ENCODE data around the gene PHF21B.

PHF21B gene

DNA sequence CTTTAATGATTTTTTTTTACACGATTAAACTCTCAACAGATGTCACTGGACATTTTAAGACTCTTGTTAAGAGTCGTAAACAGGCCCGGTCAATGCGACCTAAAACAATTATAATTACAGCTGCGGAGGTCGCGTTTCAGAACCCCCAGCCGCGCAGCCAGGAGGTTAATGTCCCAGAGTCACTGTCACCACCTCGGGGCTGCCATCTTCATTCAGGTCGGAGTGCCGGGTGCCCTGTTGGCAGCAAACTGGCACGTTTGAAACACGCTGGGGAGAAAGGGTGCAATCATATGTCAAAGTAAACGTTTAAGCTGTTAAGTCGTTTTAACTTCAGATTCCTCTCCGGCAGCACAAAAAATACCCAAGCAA is 711 bp upstream of the PHF21B start:
- no peak for DNase-seq

DNA sequence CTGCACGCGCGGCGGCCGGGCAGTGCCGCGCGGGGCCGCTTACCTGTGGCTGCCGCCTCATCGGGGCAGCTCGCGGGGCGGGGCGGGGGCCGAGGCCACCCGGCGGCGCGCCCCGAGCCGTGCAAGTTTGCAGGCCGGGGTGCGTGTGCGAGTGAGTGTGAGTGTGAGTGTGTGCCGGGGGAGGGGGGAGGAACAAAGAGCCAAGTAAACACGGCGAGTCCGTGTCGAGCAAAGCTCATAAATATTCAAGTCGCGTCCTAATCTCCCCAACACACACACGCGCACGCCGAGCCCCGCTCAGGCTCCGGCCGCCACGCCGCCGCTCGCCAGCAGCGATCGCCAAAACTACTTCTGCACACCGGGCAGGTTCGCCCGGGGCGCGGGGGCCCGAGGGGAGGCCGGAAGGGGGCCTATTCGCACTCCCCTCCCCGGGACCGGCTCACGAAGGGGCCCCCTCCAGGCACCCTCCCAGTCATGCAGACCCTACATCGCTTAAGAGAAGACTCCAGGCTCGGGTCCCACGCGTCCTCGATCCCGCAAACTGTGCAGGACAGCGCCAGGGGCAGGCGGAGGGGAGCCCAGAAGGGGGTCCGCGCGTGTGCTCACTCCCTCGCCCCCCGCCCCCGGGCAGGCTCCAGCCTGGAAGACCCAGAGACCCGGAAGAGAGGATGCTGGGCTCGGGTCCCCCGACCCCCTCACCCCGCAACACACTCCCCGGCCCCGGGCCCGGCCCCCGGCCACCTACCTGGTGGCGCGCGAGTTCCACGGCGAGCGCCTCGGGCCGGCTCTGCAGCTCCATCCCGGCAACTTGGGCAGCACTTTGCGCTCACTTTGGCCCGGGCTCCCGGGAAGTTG is 827 bp downstream of the PHF21B start:
- DNase-seq = no peak

DNA sequence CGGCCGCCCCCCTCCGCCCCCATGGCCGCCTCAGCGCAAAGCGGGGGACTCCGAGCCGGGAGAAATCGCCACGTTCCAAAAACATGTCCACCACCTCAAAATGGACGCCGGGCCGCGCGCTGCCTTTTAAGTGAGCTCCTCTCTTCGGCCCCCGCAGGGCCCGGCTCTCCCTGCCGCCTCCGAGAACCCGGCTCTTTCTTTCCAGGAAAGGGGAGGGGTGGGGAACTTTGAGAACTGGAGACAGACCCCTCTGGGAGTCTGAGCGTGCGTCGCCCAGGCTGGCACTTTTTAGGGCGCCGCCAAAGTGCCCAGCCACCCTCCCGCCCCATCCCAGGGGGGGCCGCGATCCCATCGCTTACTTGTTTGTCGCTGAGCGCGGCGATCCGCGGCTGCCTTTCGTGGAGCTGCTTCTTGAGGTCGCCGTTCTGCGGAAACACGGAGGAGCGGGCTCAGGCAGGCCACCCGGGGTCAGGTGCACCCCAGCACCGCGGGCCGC is 1.6 kb downstream of the PHF21B start:
- peak; percentile 36 for DNase-seq

DNA sequence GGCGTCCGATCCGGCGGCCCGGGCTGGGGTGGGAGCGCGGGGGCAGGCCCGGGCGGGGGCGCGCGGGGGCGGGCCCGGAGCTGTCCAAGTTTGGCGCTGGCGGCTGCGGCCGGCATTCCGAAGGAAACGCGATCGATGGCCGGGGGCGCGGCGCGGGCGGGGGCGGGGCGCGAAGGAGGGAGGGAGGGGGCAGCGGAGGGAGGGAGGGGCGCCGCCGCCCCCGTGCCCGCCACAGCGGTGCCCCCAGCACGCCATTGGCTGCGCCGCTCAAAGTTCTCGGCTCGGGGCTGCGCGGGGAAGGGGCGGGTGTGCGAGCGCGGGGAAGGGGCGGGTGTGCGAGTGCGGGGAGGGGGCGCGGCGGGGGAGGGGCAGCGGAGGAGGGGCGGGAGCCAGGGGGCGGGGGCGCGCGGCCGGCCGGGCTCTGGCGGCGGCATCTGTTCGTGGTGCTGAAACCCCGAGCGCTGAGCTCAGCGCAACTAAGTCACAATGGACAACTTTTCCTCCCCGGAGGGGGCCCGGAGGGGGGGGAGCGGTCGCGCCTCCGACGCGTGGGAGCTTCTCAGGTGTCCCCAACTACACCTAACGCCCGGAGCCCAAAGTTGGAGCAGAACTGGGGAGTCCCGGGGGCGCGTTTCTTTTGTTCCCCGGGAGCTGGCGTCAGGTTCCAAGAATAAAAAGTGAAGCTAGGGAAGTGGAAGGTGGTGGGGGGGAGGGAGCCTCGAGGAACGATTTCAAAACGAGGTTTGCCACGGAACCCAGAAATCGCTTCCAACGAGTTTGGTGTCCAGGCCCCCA is 2.2 kb downstream of the PHF21B start:
- DNase-seq = peak; percentile 81

DNA sequence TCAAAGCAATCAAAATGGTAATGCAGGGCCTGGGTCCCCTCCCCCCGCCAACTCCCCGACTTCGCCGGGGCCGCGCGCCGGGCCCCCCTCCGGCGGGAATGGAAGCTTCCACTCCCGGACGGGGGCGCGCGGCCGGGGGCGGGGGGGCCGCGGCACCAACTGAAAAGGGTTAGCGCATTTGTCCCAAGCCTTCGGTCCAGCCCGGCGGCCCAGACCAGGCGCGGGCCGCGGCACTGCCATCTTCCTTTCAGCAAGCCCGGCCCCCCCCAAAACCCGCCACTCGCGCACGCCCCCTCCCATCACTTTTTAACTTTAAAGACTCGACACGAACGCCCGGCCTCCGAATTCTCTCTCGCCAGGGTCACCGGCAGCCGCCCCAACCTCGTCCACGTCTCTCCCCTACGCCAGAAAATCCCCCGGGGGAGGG is 2.8 kb downstream of the PHF21B start:
- DNase-seq = no peak

DNA sequence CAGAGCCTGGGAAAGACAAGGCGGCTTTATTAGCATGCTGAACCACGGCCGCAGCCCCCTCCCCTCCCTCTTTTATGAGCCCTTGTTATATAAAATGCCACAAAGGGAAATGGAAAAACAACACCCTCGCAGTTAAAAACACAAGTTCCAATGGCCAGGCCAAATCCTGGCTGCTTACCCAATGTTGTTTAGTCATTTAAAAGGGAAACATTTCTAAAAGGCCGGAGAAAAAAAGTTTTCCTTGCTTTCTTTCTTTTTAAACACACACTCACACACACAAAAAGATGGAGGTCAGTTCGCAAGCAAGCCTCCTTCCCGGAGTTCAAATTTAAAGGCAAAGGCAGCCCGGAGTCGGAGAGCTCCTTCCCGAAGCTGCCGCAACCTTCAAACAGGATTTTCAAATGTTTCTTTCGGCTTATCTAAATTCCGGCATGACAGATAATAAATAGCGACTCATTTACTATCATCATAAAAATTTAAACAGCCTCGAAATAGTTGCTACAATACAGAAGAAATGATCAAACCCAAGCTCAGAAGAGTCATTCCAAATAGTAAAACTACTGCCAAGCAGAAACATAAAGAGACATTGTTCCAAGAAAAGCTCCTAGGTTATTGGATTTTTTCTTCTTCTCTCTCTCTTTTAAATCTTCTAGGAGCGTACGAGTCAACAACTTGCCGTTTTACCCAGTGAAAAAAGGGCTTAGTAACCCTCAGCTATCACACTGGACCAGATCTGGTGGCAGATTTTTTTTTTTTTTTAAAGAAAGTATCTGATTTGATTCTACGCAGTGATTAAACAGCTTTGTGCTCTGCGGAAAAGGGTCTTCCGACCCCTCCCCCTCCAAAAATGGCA is 3.5 kb downstream of the PHF21B start:
- no peak for DNase-seq

DNA sequence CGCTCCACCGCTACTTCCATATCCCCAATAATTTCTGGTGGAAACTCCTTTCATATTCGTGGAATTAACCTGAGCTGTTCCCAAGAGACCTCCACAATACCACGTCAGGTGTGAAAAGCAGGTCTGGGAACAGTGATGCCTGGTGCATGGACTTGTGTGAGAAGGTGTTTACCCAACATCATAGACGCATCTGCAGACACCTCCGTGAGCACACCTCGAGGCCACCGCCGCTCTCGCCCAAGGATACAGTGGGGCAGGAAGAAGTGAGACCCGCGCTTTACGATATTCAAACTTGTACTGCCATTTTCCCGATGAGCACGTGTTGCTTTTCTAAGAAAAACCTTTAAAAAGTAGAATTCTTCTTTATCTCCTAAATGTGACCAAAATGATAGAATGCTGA is 8.2 kb downstream of the PHF21B start:
- no peak for DNase-seq

DNA sequence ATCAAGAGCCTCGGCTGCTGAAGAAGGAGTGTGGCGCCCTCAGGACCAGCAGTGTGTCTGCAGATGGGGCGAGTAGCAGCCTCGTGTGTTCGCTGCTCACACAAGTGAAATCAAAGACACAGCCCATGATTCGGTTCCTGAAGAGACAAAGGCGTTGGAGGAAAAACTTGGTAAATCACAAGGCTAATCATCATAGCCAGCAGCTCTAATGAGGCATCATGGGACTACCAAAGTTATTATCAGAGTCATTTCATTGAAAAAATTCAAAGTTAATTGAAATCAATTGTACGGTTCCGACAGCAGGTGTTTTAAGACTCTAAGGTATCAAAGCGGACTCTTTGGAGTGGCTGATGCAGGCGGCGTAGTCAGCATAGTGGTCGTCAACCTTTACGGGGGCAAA is 9.5 kb downstream of the PHF21B start:
- no peak for DNase-seq

DNA sequence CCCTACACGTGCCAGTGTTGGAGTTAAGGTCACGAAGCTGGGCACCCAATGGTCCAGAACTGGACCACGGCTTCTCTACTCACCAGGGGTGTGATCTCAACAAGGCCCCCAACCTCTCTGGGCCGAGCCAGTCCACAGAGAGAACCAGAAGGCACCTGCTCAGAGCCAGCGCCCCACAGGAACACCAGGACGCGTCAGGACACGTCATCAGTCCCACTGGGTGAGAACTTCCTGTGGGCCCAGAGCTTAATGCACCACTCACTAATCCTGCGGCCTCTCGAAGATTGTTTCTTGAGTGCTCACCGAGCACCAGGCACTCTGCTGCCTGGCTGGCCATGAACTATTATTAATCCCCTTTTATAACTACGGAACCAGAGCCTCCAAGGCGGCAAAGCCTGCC is 10.1 kb downstream of the PHF21B start:
- no peak for DNase-seq

DNA sequence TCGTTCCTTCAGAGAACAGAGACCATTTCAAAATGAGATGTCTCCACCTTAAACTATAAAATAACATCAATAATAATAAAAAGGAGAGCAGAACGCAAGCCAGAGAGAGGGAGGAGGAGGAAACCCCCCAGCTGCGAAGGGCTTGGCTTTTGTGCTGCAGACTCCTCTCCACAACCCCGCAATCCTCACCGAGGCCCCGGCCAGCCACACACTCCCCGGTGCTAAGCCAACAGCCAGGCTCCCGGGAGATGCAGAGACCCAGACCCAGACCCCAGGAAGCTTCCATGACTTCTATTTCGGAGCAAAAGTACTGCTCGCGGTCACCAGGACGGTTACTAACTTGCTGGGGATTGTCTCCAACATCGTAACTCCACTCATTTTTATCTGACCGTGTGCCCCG is 10.6 kb downstream of the PHF21B start:
- no peak for DNase-seq

DNA sequence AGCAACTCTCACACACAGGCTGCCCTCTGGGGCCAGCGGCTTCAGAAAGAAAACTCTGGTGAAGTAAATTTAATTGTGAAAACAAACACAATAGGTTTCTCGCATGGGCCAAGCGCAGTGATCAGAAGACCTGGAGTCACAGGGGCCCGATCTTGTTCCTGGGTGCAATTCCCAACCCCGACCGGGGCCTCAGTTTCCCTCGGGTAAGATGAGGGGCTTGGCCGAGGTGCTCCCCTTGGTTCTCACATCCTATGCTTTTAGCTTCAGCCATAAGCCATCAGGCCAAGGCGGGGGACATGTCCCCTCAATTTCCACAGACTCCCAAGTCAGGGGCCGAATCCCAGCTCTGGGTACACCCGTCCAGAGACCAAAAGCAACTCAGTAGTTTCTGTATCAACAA is 11.5 kb downstream of the PHF21B start:
- DNase-seq = no peak

DNA sequence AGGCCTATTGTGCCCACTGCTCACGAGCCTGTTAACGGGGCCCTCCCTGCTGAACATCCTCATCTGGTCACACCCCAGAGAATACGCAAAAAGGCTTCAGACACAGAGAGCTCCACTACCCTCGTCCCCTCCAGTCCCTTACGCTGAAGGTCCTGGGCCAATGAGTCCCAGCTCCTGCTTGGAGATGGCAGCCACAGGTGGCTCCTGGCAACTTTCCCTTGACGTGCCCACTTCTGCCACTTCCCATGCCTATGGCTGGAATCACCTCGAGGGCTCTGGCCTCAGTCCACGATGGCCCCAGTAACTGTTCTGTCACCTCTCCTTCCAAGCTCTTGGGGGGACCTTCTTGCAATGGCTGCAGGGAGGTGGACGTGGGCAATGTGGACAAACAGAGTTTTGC is 12.7 kb downstream of the PHF21B start:
- DNase-seq = no peak

DNA sequence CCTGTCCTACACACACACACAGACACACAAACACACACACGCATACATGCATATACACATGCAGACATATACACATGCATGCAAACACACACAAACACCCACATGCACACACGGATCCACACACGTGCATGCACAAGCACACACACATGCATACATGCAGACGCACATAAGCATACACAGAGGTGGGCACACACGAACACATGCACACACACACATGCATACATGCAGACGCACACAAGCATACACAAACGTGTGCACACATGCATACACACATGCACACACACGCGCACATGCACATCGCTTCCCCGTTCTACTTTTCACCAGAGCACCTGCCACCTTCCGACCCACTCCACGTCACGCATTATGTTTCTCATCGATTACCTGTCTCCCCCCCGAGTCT is 13.2 kb downstream of the PHF21B start:
- DNase-seq = no peak

DNA sequence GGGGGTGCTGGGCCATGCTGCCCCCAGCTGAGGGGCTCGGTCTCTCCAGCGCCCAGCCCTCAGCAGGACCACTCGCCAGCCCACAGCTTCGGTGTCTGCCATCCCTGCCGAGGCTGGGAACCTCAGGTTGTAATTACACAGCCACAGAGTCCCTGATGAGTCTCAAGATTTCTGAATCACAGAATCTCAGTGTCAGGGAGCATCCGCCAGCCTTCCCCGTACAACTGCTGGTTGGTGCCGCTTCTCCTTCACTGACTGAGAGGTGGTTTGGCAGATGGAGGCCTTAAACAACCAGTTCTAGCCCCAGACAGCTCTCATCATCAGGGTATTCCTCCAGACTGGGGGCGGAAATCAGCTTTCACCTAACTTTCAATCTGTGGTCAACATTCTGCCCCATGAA is 13.7 kb downstream of the PHF21B start:
- DNase-seq = no peak

DNA sequence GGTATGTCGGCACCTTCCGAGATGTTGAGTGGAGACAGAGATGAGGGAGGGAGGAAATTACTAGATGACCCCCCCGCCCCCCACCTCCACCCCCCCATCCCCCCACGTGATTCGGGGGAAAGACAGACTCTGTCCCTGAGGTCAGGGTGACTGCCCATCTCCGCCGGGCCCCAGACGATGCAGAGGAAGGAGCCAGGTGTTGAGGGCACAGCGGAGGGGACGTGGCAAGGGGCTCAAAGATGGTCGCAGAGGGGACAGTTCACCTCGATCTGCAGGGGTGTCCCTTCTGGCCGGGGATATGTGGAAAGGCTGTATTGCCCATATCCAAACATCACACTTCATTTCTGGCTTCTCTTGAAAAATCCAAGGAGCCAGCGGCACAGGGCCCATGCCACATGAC is 14.1 kb downstream of the PHF21B start:
- no peak for DNase-seq

DNA sequence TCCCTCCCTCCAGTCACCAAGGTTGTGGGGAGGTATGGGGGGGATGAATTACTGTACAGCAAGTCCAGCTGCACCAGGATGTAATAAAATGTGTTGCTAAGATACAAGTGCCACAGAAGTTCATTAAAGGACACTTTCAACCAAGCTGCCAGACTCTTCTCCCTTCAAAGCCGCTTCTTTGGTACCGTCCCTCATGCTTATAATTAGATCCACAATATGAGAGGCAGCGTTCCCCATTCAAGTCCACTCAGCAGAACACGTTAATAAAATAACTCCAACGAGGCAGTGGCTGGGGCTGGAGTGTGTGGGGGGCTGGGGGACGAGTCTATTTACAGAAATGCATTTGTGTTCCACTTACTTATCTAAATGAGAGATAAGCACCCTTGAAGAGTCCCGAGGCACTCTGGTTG is 14.7 kb downstream of the PHF21B start:
- no peak for DNase-seq

DNA sequence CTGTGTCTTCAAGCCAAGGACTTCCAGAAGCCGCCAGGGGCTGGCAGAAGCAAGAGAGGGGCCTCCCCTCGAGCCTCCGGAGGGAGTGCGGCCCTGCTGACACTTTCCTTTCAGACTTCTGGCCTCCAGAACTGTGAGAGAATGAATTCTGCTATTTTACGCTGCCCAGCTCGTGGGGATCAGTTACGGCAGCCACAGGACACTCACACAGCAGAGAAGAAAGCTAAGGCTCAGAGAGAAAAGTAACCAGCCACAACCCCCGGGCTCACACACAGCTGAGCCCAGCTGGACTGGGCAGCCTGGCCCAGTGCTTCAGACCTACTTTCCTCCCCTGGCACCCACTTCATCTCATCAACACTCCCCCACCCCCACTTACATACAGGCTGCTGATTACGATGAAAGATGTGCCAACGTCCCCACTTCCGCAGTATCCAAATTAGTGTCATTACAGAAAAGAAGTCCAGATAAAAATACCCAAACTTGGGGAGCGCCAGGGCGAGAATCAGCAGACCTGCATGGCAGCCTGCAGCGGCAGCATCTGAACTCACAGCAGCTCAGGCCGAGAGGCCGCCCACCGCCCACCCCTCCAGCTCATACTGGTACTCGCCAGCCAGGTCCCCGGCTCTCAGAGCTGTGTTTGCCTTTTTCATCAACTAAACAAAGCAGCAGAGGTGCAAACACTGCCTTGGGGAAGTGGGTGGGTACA is 15.3 kb downstream of the PHF21B start:
- DNase-seq = no peak

DNA sequence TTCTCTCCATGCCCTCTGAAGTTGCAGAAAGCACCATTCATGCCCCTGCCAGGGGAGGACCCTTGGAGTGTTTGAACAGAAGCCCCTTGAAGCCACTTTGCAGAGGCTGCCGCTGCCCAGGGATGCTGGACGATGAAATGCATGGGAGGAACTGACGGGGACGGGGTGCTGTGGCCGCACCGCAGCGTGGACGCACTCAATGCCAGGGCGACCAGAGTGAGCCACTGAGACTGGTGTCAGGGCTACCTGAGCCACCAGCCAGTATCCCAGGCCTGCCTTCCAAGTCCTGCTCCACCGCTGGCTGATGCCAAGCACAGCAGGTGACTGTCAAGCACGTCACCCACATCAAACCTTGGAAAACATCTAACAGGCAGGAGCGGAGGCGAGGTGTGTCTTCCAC is 17.6 kb downstream of the PHF21B start:
- DNase-seq = no peak

DNA sequence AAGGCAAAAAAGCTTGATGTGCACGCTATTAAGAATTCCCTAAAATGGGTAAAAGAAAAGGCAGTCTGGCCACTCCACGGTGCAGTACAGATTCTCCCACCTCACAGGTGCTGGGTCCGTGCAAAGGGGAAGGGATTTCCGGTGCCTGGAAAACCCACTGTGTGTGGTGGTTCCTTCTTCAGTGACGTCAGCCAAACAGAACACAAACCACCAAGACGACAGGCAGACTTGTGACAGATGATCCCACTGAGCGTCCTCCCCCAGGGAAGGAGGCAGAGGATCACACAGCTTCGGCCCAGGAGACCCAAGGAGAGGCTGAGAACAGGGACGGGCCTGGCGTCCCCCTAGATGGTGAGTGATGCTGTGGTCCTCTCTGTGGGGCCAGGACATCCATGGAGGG is 18.6 kb downstream of the PHF21B start:
- no peak for DNase-seq

DNA sequence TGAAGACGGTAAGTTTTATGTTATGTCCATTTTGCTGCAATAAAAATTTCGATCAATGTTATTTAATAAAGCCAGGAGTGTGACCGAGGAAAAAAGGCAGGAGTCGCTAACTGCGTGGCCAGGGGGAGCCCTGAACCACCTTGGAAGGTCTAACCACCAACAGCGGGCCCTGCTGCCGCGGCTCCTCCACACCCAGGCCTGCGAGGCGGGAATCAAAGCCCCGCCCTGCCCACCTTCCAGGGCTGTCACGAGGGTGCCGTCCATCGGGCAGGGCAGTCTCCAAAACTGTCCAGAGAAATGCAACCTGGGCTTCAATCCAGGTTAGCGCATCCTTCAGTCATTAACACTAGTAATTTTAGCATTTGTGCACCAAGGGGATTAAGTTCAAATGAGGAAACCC is 19.0 kb downstream of the PHF21B start:
- DNase-seq = no peak

DNA sequence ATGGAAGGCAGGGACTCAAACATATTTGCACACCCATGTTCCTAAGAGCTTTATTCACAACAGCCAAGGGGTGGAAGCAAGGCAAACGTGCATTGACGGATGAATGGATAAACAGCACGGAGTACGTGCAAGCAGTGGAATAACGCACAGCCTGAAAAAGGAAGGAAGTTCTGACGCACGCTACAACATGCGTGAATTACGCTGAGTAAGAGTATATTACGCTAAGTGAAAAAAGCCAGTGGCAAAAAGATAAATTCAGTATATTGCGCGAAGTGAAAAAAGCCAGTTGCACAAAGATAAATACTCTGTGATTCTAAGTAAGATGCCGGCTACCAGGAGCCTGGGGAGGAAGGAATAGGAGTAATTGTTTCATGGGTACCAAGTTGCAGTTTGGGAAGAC is 19.5 kb downstream of the PHF21B start:
- DNase-seq = no peak

DNA sequence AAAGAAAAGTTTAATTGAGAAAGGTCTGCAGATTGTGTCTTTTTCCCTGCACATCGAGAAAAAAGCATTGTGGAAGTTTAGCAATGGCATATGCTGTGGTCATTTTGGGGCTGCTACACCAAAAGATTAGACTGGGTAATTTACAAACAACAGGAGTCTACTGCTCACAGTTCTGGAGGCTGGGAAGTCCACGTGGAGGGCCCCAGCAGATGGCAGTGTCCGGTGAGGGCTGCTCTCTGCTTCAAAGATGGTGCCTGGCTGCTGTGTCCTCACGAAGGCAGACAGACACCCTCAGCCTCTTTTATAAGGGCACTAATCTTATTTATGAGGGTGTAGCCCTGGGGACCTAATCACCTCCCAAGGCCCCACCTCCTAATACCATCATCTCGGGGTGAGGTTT is 21.1 kb downstream of the PHF21B start:
- DNase-seq = no peak

DNA sequence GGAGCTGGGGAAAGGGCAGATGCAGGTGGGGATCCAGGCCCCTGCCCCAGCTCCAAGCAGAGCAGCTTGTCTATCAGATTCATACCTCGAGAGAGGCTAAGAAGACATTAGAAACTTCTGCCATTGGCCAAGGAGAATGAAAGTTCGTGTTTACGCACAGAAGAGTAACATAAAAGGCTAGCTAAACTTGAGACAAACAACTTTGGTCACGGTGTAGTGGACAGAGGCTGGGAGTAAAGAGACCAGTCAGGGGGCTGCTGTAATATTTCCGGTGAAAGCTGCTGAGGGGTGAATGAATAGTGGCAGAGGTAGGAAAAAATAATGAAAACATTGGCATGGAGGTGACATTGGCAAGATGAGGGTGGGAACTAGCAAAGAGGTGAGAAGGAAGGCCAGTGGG is 22.9 kb downstream of the PHF21B start:
- no peak for DNase-seq
